Measurements from ENCODE around the gene RASGEF1B. TPM values are rescaled to one million over a fixed set of nuclear protein-coding genes. Genes with fewer than 3 reads are reported as not detected.

Gene RASGEF1B
- polyA plus RNA-seq, 1 experiment = not detected

DNA sequence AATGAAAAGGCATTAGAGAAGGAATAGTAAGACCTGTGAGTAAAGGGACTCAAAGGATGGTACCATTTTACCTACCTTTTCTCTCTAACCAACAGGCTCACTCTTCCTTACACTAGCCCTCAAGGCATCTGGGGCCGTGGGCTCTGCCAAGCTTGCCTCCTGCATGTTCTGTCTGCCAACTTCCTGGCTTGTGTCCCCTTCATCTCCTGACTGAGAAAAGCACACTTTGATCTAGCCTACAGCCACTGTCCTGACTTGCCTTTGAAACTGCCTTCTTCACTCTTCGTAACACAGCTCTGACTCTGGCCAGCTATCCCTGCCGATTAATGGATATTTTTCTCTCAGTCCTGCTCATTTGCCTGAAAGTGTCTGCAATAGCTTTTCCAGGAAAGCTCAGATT is 76.5 kb downstream of the RASGEF1B start:
- no peak for DNase-seq (ENCODE audit: low read depth)
- H3K27me3 ChIP-seq (ENCODE audit: control insufficient read depth, insufficient read depth, low read length) = no peaks in the 10 kb centered on the region
- CTCF ChIA-PET = interaction anchor here (1.3 kb wide), 1 partner anchor 11 kb away, joined by 3 read pairs; no protein-coding TSS in a partner anchor
- no peaks in the 10 kb centered on the region for H3K36me3 ChIP-seq (ENCODE audit: control insufficient read depth, insufficient read depth, low read length)
- POLR2A ChIA-PET = no interaction called here
- no peak for TF ChIP-seq CTCF (IDR thresholded peaks at IDR 0.05; ENCODE audit: insufficient read depth, low read depth, low read length)
- H3K4me3 ChIP-seq (ENCODE audit: low read depth, low read length) = no peak overlapping the region

- no peak for TF ChIP-seq CTCF (IDR thresholded peaks at IDR 0.05; ENCODE audit: insufficient read depth, low read depth, low read length)
- DNase-seq (ENCODE audit: low read depth) = no peak
- no peak overlapping the region for H3K4me3 ChIP-seq (ENCODE audit: low read depth, low read length)
- ChIA-PET CTCF (no interaction called here), POLR2A (no interaction called here)
- H3K36me3 ChIP-seq (ENCODE audit: control insufficient read depth, insufficient read depth, low read length) = no peaks in the 10 kb centered on the region
- H3K27me3 ChIP-seq (ENCODE audit: control insufficient read depth, insufficient read depth, low read length) = no peaks in the 10 kb centered on the region
Observed at GRCh38 chr4:81392164-81392563, 79.5 kb downstream of the RASGEF1B start.

DNA sequence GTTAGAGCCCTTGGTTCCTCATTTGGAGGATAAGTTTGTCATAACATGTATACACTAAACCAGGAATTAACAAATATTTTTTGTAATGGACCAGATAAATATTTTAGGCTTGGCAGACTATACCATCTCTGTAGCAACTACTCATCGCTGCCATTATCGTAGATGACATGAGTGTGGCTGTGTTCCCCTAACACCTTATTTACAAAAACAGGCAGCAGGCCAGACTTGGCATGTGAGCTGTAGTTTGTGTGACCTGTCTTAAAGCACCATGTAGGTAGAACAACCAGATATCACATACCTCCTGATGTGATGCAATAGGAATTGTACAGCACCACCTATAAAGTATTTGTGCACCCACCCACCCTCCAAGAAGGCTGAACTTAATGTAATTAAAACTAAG is 82.0 kb downstream of the RASGEF1B start:
- Histone ChIP-seq H3K36me3 (ENCODE audit: control insufficient read depth, insufficient read depth, low read length) (no peaks in the 10 kb centered on the region), H3K4me3 (ENCODE audit: low read depth, low read length) (no peak overlapping the region), H3K27me3 (ENCODE audit: control insufficient read depth, insufficient read depth, low read length) (no peaks in the 10 kb centered on the region)
- POLR2A ChIA-PET = no interaction called here
- CTCF ChIA-PET = interaction anchor here (0.6 to 1.5 kb wide), 3 partner anchors 15 to 879 kb away, joined by 3 read pairs; no protein-coding TSS in a partner anchor
- no peak for TF ChIP-seq CTCF (IDR thresholded peaks at IDR 0.05; ENCODE audit: insufficient read depth, low read depth, low read length)
- DNase-seq (ENCODE audit: low read depth) = no peak

- H3K4me3 ChIP-seq (ENCODE audit: low read depth, low read length) = no peak overlapping the region
- TF ChIP-seq CTCF (IDR thresholded peaks at IDR 0.05; ENCODE audit: insufficient read depth, low read depth, low read length) = no peak
- DNase-seq (ENCODE audit: low read depth) = no peak
- no peaks in the 10 kb centered on the region for H3K27me3 ChIP-seq (ENCODE audit: control insufficient read depth, insufficient read depth, low read length)
- ChIA-PET CTCF (interaction anchor here (1.0 kb wide), 1 partner anchor 10 kb away, joined by 3 read pairs; no protein-coding TSS in a partner anchor), POLR2A (no interaction called here)
- no peaks in the 10 kb centered on the region for H3K36me3 ChIP-seq (ENCODE audit: control insufficient read depth, insufficient read depth, low read length)
Observed at GRCh38 chr4:81380437-81380836, 91.3 kb downstream of the RASGEF1B start.

- ChIA-PET POLR2A (no interaction called here), CTCF (interaction anchor here (0.8 to 1.0 kb wide), 2 partner anchors 24 to 466 kb away, joined by 3 to 4 read pairs; no protein-coding TSS in a partner anchor)
- Histone ChIP-seq H3K27me3 (ENCODE audit: control insufficient read depth, insufficient read depth, low read length) (no peaks in the 10 kb centered on the region), H3K36me3 (ENCODE audit: control insufficient read depth, insufficient read depth, low read length) (no peaks in the 10 kb centered on the region), H3K4me3 (ENCODE audit: low read depth, low read length) (no peak overlapping the region)
- no peak for TF ChIP-seq CTCF (IDR thresholded peaks at IDR 0.05; ENCODE audit: insufficient read depth, low read depth, low read length)
- DNase-seq (ENCODE audit: low read depth) = no peak
Observed at GRCh38 chr4:81378386-81378785, 93.3 kb downstream of the RASGEF1B start.

Measured in BJ (cell line).